ENCODE data around the gene TRIM6.

TRIM6 gene

DNA sequence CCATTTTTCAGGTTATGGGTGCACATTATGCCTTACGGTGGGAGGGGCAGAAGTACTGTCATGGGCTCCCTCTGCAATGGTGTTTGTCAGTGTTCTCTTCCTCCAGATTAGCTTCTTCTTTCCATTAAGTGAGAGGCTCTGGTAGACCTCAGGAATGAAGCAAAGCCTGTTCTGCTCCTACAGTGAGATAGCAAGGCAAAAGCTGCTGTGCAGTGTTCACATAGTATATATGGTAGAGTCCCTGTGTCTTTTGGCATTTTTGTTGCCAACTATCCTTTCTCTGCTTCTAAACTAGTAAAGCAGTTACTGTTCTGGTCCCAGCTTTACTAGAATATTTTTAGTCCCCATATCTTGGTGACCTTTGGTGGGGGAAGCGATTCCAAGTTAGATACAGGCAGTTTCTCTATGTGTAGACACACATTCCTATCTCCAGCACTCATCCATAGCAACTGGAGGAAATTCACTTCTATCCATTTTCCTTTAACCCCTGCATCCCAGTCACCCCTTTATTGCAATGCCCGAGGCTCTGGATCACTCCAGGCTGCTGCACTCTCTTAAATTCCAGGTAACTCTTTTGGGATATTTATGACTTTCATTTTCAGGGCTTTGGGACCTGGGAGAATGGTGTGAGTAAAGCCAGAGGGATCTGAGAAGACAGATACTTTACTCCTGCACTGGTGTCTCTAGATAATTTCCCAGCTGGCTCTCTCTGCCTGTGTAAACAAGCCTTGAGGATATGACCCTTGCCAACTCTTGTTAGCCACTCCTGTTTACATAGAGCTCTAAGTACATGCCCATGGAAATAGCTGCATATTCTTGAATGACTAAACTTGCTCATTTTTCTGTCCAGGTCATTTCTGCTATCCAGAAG, 24.4 kb downstream of the TRIM6 start:
- peak; percentile 90 for DNase-seq
- H3K4me3 ChIP-seq (ENCODE audit: low read depth, low read length) = peak overlapping the region; percentile 16
- H3K27ac ChIP-seq = peak overlapping the region; percentile 94
- TF ChIP-seq, protein P1, sequence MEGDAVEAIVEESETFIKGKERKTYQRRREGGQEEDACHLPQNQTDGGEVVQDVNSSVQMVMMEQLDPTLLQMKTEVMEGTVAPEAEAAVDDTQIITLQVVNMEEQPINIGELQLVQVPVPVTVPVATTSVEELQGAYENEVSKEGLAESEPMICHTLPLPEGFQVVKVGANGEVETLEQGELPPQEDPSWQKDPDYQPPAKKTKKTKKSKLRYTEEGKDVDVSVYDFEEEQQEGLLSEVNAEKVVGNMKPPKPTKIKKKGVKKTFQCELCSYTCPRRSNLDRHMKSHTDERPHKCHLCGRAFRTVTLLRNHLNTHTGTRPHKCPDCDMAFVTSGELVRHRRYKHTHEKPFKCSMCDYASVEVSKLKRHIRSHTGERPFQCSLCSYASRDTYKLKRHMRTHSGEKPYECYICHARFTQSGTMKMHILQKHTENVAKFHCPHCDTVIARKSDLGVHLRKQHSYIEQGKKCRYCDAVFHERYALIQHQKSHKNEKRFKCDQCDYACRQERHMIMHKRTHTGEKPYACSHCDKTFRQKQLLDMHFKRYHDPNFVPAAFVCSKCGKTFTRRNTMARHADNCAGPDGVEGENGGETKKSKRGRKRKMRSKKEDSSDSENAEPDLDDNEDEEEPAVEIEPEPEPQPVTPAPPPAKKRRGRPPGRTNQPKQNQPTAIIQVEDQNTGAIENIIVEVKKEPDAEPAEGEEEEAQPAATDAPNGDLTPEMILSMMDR (IDR thresholded peaks at IDR 0.05; ENCODE audit: low read depth, low read length, missing control alignments) = no peak
- no peaks in the 10 kb centered on the region for H3K27me3 ChIP-seq (replicated peaks)
- H3K36me3 ChIP-seq (replicated peaks) = no peaks in the 10 kb centered on the region
- in situ Hi-C loops (cut with HindIII; ENCODE audit: low pct_ligation_motif_present, low sequenced_read_pairs) = no loop called here

DNA sequence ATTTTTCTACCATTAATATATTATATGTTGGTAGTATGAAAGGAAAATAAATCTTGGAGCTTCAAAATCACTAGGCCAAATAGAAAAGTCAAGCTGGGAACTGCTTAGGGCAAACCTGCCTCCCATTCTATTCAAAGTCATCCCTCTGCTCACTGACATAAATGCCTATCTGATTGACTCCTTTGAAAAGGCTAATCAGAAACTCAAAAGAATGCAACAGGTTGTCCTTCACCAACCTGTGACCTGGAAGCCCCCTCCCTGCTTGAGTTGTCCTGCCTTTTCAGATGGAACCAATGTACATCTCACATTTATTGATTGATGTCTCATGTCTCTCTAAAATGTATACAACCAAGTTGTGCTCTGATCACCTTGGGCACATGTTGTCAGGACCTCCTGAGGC, 25.1 kb downstream of the TRIM6 start:
- H3K36me3 ChIP-seq (replicated peaks) = no peaks in the 10 kb centered on the region
- in situ Hi-C loops (cut with HindIII; ENCODE audit: low pct_ligation_motif_present, low sequenced_read_pairs) = no loop called here
- TF ChIP-seq, protein P1 (IDR thresholded peaks at IDR 0.05; ENCODE audit: low read depth, low read length, missing control alignments) = no peak
- H3K27me3 ChIP-seq (replicated peaks) = no peaks in the 10 kb centered on the region
- H3K4me3 ChIP-seq (ENCODE audit: low read depth, low read length) = no peak overlapping the region
- H3K27ac ChIP-seq = peak overlapping the region; percentile 94
- DNase-seq = no peak

DNA sequence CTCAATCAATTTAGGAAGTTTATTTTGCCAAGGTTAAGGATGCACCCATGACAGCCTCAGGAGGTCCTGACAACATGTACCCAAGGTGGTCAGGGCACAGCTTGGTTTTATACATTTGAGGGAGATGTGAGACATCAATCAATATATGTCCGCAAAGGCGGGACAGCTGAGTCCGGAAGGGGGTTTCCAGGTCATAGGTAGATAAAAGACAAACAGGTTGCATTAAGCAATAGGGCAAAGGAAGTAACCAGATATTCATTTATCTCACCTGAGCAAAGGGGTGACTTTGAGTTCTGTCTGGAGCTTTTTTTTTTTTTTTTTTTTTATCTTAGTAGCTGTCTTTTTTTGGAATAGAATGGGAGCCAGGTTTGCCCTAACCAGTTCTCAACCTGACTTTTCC, 26.4 kb downstream of the TRIM6 start:
- DNase-seq = no peak
- in situ Hi-C loops (cut with HindIII; ENCODE audit: low pct_ligation_motif_present, low sequenced_read_pairs) = no loop called here
- Histone ChIP-seq H3K36me3 (replicated peaks) (no peaks in the 10 kb centered on the region), H3K4me3 (ENCODE audit: low read depth, low read length) (no peak overlapping the region), H3K27me3 (replicated peaks) (no peaks in the 10 kb centered on the region), H3K27ac (no peak overlapping the region)
- TF ChIP-seq, protein P1 (IDR thresholded peaks at IDR 0.05; ENCODE audit: low read depth, low read length, missing control alignments) = no peak

DNA sequence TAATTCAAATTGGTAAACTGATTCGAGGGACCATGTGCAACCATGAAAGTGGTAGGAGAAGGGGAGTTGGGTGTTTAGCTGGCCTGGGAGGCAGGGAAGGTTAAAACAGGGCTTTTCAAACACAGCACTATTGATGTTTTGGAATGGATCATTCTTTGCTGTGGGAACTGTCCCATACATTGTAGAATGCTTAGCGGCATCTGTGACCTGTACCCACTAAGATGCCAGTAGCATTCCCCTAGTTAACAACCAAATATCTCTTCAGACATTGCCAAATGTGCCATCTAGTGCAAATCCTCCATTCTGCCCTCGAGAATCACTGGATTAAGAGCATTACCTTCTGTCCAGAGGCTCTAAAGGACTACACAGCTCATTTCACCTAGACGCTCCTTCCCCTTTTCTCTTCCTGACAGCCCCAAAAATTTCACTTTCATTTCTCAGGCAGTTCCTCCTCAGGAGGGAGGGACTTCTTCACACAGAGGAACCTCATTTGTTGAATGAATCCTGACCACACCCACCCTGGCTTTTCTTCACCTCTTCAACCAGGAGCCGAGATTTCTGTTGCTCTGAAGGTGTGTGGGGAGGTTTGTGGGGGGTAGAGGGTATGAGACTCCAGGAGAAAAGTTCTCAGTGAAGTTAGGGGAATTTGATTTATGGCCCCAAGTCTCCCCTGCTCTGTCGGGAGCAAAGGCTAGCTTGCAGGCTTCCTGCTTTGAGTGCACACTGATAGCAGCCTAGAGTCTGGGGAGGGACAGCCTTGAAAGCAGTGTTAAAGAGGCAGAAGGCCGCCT, 28.2 kb downstream of the TRIM6 start, which contains the start of gene TRIM34:
Gene TRIM34 (plus strand): TSS at position 513 of the 791 bp plus-strand sequence. CDS start 7,331 bp downstream, outside the sequence.
- TF ChIP-seq, protein P1 (IDR thresholded peaks at IDR 0.05; ENCODE audit: low read depth, low read length, missing control alignments) = no peak
- peak; percentile 74 for DNase-seq
- H3K27ac ChIP-seq = peak within 1 kb of the TSS; percentile 58
- peak within 1 kb of the TSS; percentile 65 for H3K4me3 ChIP-seq (ENCODE audit: low read depth, low read length)
- H3K36me3 ChIP-seq (replicated peaks) = no peaks in the 10 kb centered on the region
- in situ Hi-C loops (cut with HindIII; ENCODE audit: low pct_ligation_motif_present, low sequenced_read_pairs) = no loop called here
- H3K27me3 ChIP-seq (replicated peaks) = no peaks in the 10 kb centered on the region

DNA sequence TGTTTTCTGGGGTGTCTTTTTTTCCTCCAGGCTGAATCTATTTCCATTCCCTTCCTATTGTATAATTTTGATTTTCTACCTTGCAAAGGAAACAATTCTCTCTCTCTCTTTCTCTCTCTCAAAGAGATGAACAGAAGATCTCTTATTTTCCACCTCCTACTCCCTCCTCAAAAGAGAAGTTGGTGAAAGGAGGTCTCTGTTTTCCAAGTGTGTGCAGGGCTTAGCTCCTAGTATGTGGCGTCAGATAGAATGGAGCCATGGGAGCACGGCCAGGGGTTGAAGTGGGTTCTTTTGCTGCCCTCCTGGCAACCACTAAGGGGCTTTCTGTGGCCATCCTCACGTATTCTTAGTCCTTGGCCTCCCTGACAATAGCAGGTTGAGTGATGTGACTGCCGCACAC, 28.8 kb downstream of the TRIM6 start:
- Histone ChIP-seq H3K4me3 (ENCODE audit: low read depth, low read length) (peak overlapping the region; percentile 65), H3K27ac (no peak overlapping the region), H3K27me3 (replicated peaks) (no peaks in the 10 kb centered on the region), H3K36me3 (replicated peaks) (no peaks in the 10 kb centered on the region)
- TF ChIP-seq, protein P1 (IDR thresholded peaks at IDR 0.05; ENCODE audit: low read depth, low read length, missing control alignments) = no peak
- in situ Hi-C loops (cut with HindIII; ENCODE audit: low pct_ligation_motif_present, low sequenced_read_pairs) = no loop called here
- no peak for DNase-seq
